ENCODE results near the gene CNDP1.

CNDP1 gene

DNA sequence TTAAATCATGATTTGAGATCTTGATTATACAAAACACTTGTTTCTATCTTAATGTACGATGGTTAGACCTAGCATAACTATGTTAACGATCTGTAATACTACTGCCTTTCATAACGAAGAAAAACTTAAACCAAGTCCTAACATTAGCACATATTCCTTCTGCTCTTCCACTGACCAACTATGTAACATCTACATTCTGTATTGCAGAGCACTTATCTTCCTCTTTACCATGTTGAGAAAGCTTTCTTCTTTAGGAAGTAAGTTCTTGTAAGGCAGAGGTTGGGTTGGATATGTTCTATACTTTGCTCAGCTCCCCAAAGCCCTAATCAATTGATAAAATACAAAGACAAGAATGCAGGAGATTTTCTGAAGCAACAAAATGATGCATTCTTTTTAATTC is 55.5 kb downstream of the CNDP1 start (continued):
- TF ChIP-seq, protein P1, sequence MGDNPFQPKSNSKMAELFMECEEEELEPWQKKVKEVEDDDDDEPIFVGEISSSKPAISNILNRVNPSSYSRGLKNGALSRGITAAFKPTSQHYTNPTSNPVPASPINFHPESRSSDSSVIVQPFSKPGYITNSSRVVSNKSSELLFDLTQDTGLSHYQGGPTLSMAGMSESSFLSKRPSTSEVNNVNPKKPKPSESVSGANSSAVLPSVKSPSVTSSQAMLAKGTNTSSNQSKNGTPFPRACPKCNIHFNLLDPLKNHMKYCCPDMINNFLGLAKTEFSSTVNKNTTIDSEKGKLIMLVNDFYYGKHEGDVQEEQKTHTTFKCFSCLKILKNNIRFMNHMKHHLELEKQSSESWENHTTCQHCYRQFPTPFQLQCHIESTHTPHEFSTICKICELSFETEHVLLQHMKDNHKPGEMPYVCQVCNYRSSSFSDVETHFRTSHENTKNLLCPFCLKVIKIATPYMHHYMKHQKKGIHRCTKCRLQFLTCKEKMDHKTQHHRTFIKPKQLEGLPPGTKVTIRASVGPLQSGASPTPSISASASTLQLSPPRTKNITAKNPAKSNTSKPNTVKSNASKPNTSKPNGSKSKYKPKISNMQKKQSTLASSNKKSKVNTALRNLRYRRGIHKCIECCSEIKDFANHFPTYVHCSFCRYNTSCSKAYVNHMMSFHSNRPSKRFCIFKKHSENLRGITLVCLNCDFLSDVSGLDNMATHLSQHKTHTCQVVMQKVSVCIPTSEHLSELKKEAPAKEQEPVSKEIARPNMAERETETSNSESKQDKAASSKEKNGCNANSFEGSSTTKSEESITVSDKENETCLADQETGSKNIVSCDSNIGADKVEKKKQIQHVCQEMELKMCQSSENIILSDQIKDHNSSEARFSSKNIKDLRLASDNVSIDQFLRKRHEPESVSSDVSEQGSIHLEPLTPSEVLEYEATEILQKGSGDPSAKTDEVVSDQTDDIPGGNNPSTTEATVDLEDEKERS (tag by site-specific recombination; IDR thresholded peaks at IDR 0.05) = no peak
- TF ChIP-seq ZNF843 (tag by site-specific recombination; IDR thresholded peaks at IDR 0.05) (no peak), EGR2 (tag by site-specific recombination; IDR thresholded peaks at IDR 0.05; ENCODE audit: low read depth) (no peak), SP2 (tag by site-specific recombination; IDR thresholded peaks at IDR 0.05) (no peak), ZNF16 (tag by site-specific recombination; IDR thresholded peaks at IDR 0.05; ENCODE audit: low read depth) (no peak)
- TF ChIP-seq, protein P2, sequence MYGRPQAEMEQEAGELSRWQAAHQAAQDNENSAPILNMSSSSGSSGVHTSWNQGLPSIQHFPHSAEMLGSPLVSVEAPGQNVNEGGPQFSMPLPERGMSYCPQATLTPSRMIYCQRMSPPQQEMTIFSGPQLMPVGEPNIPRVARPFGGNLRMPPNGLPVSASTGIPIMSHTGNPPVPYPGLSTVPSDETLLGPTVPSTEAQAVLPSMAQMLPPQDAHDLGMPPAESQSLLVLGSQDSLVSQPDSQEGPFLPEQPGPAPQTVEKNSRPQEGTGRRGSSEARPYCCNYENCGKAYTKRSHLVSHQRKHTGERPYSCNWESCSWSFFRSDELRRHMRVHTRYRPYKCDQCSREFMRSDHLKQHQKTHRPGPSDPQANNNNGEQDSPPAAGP (tag by site-specific recombination; IDR thresholded peaks at IDR 0.05) = no peak

DNA sequence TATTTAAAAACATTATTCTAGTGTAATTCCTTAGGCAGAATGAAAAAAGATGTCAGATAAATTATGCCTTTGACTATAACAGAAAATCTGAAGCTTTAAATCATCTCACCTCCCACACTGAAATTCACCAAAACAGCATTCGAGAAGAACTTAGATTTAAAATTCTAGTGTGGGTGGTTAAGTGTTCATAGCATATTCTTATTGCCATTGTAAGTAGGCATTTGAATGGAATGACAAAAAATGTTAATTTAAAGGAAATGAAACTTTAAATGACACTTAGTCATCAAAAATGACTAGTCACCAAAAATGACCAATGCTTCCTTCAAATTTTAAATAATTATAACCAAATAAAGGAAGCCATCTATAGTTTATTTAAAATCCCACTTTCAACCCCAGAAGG is 56.4 kb downstream of the CNDP1 start:
- no peak overlapping the region for H3K27ac ChIP-seq (ENCODE audit: extremely low read depth, low read depth, low read length)
- peaks cover 7% of the 10 kb centered on the region in 2 experiments; a peak in 2 of 3 replicates for H3K36me3 ChIP-seq (ENCODE audit: control insufficient read depth in 2 of 2, insufficient read depth in 1 of 2, low read length in 2 of 2)
- no peak overlapping the region for H3K4me3 ChIP-seq (ENCODE audit: low read depth, low read length)
- TF ChIP-seq GLIS1 (tag by site-specific recombination; IDR thresholded peaks at IDR 0.05) (no peak), ZNF624 (tag by site-specific recombination; IDR thresholded peaks at IDR 0.05) (no peak), OVOL3 (tag by site-specific recombination; IDR thresholded peaks at IDR 0.05) (no peak), MYNN (tag by site-specific recombination; IDR thresholded peaks at IDR 0.05; ENCODE audit: borderline replicate concordance) (no peak), ZNF354C (tag by site-specific recombination; IDR thresholded peaks at IDR 0.05; ENCODE audit: borderline replicate concordance, low read depth) (no peak), HOXA7 (CRISPR knock-in tag; IDR thresholded peaks at IDR 0.05; ENCODE audit: borderline replicate concordance) (no peak), KLF7 (tag by site-specific recombination; IDR thresholded peaks at IDR 0.05; ENCODE audit: borderline replicate concordance) (no peak), ZSCAN16 (tag by site-specific recombination; IDR thresholded peaks at IDR 0.05) (no peak), ZNF670 (tag by site-specific recombination; IDR thresholded peaks at IDR 0.05; ENCODE audit: low read depth) (no peak), ZNF76 (tag by site-specific recombination; IDR thresholded peaks at IDR 0.05; ENCODE audit: borderline replicate concordance, low read depth) (no peak), KLF1 (tag by site-specific recombination; IDR thresholded peaks at IDR 0.05) (no peak), ZNF10 (tag by site-specific recombination; IDR thresholded peaks at IDR 0.05) (no peak), REPIN1 (tag by site-specific recombination; IDR thresholded peaks at IDR 0.05; ENCODE audit: low read depth) (no peak), ZNF157 (tag by site-specific recombination; IDR thresholded peaks at IDR 0.05) (no peak), SETDB1 (IDR thresholded peaks at IDR 0.05; ENCODE audit: insufficient read length, low read length) (no peak), ZNF707 (tag by site-specific recombination; IDR thresholded peaks at IDR 0.05) (no peak), ZNF548 (tag by site-specific recombination; IDR thresholded peaks at IDR 0.05) (no peak)
- TF ChIP-seq, protein P3, sequence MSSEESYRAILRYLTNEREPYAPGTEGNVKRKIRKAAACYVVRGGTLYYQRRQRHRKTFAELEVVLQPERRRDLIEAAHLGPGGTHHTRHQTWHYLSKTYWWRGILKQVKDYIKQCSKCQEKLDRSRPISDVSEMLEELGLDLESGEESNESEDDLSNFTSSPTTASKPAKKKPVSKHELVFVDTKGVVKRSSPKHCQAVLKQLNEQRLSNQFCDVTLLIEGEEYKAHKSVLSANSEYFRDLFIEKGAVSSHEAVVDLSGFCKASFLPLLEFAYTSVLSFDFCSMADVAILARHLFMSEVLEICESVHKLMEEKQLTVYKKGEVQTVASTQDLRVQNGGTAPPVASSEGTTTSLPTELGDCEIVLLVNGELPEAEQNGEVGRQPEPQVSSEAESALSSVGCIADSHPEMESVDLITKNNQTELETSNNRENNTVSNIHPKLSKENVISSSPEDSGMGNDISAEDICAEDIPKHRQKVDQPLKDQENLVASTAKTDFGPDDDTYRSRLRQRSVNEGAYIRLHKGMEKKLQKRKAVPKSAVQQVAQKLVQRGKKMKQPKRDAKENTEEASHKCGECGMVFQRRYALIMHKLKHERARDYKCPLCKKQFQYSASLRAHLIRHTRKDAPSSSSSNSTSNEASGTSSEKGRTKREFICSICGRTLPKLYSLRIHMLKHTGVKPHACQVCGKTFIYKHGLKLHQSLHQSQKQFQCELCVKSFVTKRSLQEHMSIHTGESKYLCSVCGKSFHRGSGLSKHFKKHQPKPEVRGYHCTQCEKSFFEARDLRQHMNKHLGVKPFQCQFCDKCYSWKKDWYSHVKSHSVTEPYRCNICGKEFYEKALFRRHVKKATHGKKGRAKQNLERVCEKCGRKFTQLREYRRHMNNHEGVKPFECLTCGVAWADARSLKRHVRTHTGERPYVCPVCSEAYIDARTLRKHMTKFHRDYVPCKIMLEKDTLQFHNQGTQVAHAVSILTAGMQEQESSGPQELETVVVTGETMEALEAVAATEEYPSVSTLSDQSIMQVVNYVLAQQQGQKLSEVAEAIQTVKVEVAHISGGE (tag by site-specific recombination; conservative IDR thresholded peaks at IDR 0.05; ENCODE audit: low read depth) = no peak
- TF ChIP-seq, protein P4, sequence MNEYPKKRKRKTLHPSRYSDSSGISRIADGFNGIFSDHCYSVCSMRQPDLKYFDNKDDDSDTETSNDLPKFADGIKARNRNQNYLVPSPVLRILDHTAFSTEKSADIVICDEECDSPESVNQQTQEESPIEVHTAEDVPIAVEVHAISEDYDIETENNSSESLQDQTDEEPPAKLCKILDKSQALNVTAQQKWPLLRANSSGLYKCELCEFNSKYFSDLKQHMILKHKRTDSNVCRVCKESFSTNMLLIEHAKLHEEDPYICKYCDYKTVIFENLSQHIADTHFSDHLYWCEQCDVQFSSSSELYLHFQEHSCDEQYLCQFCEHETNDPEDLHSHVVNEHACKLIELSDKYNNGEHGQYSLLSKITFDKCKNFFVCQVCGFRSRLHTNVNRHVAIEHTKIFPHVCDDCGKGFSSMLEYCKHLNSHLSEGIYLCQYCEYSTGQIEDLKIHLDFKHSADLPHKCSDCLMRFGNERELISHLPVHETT (tag by site-specific recombination; IDR thresholded peaks at IDR 0.05) = no peak
- TF ChIP-seq, protein P5, sequence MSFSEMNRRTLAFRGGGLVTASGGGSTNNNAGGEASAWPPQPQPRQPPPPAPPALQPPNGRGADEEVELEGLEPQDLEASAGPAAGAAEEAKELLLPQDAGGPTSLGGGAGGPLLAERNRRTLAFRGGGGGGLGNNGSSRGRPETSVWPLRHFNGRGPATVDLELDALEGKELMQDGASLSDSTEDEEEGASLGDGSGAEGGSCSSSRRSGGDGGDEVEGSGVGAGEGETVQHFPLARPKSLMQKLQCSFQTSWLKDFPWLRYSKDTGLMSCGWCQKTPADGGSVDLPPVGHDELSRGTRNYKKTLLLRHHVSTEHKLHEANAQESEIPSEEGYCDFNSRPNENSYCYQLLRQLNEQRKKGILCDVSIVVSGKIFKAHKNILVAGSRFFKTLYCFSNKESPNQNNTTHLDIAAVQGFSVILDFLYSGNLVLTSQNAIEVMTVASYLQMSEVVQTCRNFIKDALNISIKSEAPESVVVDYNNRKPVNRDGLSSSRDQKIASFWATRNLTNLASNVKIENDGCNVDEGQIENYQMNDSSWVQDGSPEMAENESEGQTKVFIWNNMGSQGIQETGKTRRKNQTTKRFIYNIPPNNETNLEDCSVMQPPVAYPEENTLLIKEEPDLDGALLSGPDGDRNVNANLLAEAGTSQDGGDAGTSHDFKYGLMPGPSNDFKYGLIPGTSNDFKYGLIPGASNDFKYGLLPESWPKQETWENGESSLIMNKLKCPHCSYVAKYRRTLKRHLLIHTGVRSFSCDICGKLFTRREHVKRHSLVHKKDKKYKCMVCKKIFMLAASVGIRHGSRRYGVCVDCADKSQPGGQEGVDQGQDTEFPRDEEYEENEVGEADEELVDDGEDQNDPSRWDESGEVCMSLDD (tag by site-specific recombination; IDR thresholded peaks at IDR 0.05) = no peak
- no peaks in the 10 kb centered on the region for H3K9me3 ChIP-seq (ENCODE audit: control insufficient read depth, insufficient read depth, low read depth, low read length)
- ChIA-PET POLR2A (no interaction called here), CTCF (interaction anchor here (0.7 kb wide), 1 partner anchor 15 kb away, joined by 6 read pairs; no protein-coding TSS in a partner anchor)
- no peaks in the 10 kb centered on the region for H3K4me1 ChIP-seq (ENCODE audit: control insufficient read depth, insufficient read depth, low read length)

Measured in HEK293 (cell line).